ENCODE data around the gene ARHGEF26. TPM values are rescaled to one million over a fixed set of nuclear protein-coding genes. Genes with fewer than 3 reads are reported as not detected.

Gene ARHGEF26
- total RNA-seq, 2 experiments from 2014 or later: 0.08 TPM; not detected in 1

GRCh38 chr3:154223519-154223918 lies 102.3 kb downstream of the ARHGEF26 start:
- intact Hi-C loops (cut with DNase I, micrococcal nuclease): no loop called here
- Mint-ChIP-seq H3K9me3 (no peaks in the 10 kb centered on the region), H3K27ac (no peak overlapping the region), H3K36me3 (ENCODE audit: low read depth) (no peaks in the 10 kb centered on the region), H3K27me3 (no peaks in the 10 kb centered on the region), H3K4me1 (ENCODE audit: low read depth) (no peaks in the 10 kb centered on the region), H3K4me3 (no peak overlapping the region)
- H3K4me1 ChIP-seq (ENCODE audit: insufficient read depth, low read length): no peaks in the 10 kb centered on the region
- H3K4me3 ChIP-seq (ENCODE audit: low read length): no peak overlapping the region
- H3K36me3 ChIP-seq (ENCODE audit: insufficient read depth, low read length): no peaks in the 10 kb centered on the region
- ATAC-seq (ENCODE audit: poor library complexity): no peak
- TF ChIP-seq CTCF (IDR thresholded peaks at IDR 0.05): no peak
- DNase-seq: no peak
- H3K9me3 ChIP-seq (ENCODE audit: control insufficient read depth in 1 of 2, insufficient read depth in 1 of 2, low read length in 2 of 2): no peaks in the 10 kb centered on the region
- CTCF ChIA-PET: no interaction called here
- H3K27ac ChIP-seq (ENCODE audit: low read depth in 1 of 2, low read length in 2 of 2): no peak overlapping the region
- POLR2A ChIA-PET: no interaction called here
- no peaks in the 10 kb centered on the region for H3K27me3 ChIP-seq (ENCODE audit: control insufficient read depth in 1 of 2, insufficient read depth in 2 of 2, low read length in 2 of 2)

GRCh38 chr3:154224366-154224765 lies 103.2 kb downstream of the ARHGEF26 start:
- no peak overlapping the region for H3K4me3 Mint-ChIP-seq
- intact Hi-C loops (cut with DNase I, micrococcal nuclease): no loop called here
- DNase-seq (no peak), ATAC-seq (ENCODE audit: poor library complexity) (no peak)
- H3K36me3 Mint-ChIP-seq (ENCODE audit: low read depth): no peaks in the 10 kb centered on the region
- H3K36me3 ChIP-seq (ENCODE audit: insufficient read depth, low read length): no peaks in the 10 kb centered on the region
- no peak overlapping the region for H3K27ac ChIP-seq (ENCODE audit: low read depth in 1 of 2, low read length in 2 of 2)
- H3K4me1 Mint-ChIP-seq (ENCODE audit: low read depth): no peaks in the 10 kb centered on the region
- peaks cover 0 to 3% of the 10 kb centered on the region in 2 experiments for H3K27me3 ChIP-seq (ENCODE audit: control insufficient read depth in 1 of 2, insufficient read depth in 2 of 2, low read length in 2 of 2)
- H3K27me3 Mint-ChIP-seq: no peaks in the 10 kb centered on the region
- H3K4me3 ChIP-seq (ENCODE audit: low read length): no peak overlapping the region
- ChIA-PET CTCF (no interaction called here), POLR2A (no interaction called here)
- no peaks in the 10 kb centered on the region for H3K9me3 ChIP-seq (ENCODE audit: control insufficient read depth in 1 of 2, insufficient read depth in 1 of 2, low read length in 2 of 2)
- H3K27ac Mint-ChIP-seq: no peak overlapping the region
- H3K4me1 ChIP-seq (ENCODE audit: insufficient read depth, low read length): no peaks in the 10 kb centered on the region
- no peak for TF ChIP-seq CTCF (IDR thresholded peaks at IDR 0.05)
- no peaks in the 10 kb centered on the region for H3K9me3 Mint-ChIP-seq

GRCh38 chr3:154224866-154225265 lies 103.7 kb downstream of the ARHGEF26 start:
- peaks cover 0 to 5% of the 10 kb centered on the region in 2 experiments for H3K27me3 ChIP-seq (ENCODE audit: control insufficient read depth in 1 of 2, insufficient read depth in 2 of 2, low read length in 2 of 2)
- H3K36me3 ChIP-seq (ENCODE audit: insufficient read depth, low read length): no peaks in the 10 kb centered on the region
- intact Hi-C loops (cut with DNase I, micrococcal nuclease): no loop called here
- H3K27ac ChIP-seq (ENCODE audit: low read depth in 1 of 2, low read length in 2 of 2): no peak overlapping the region
- no peaks in the 10 kb centered on the region for H3K9me3 ChIP-seq (ENCODE audit: control insufficient read depth in 1 of 2, insufficient read depth in 1 of 2, low read length in 2 of 2)
- no peaks in the 10 kb centered on the region for H3K27me3 Mint-ChIP-seq
- DNase-seq: no peak
- no peak for TF ChIP-seq CTCF (IDR thresholded peaks at IDR 0.05)
- no peak overlapping the region for H3K4me3 ChIP-seq (ENCODE audit: low read length)
- no peaks in the 10 kb centered on the region for H3K36me3 Mint-ChIP-seq (ENCODE audit: low read depth)
- H3K4me1 ChIP-seq (ENCODE audit: insufficient read depth, low read length): no peaks in the 10 kb centered on the region
- ChIA-PET POLR2A (no interaction called here), CTCF (no interaction called here)
- H3K4me1 Mint-ChIP-seq (ENCODE audit: low read depth): no peaks in the 10 kb centered on the region
- no peak overlapping the region for H3K27ac Mint-ChIP-seq
- no peaks in the 10 kb centered on the region for H3K9me3 Mint-ChIP-seq
- H3K4me3 Mint-ChIP-seq: no peak overlapping the region
- ATAC-seq (ENCODE audit: poor library complexity): no peak

All from CD4-positive, alpha-beta T cell (primary cell).